PFSK-1 (cell line): ENCODE data around the gene DPP6.

Experiments used
- FOXP2 ChIP-seq: optimal IDR thresholded peaks from 2 replicates; pipeline ENCODE3; 2011; ENCODE audit warnings: borderline replicate concordance, control low read depth, inconsistent platforms; ENCODE audit not compliant: insufficient read depth; ENCODE audit errors: extremely low read length, extremely low read depth
- POLR2AphosphoS5 ChIP-seq: IDR thresholded peaks from 2 replicates; pipeline ENCODE4 v1.6.1; 2012; ENCODE audit warnings: low read depth, mild to moderate bottlenecking, control low read depth, low read length, moderate library complexity
- REST ChIP-seq, 2 experiments: IDR thresholded peaks; 2 replicates each; pipeline versions ENCODE4 v1.6.1 to v1.8.0; 2011 to 2012; ENCODE audit warnings: low read depth in 2 of 2, low read length in 2 of 2, control low read depth in 1 of 2, inconsistent platforms in 1 of 2, mild to moderate bottlenecking in 1 of 2, moderate library complexity in 1 of 2; ENCODE audit not compliant: insufficient read depth in 1 of 2
- SIN3A ChIP-seq: IDR thresholded peaks from 2 replicates; pipeline ENCODE4 v1.6.1; 2012; ENCODE audit warnings: mild to moderate bottlenecking, low read length, moderate library complexity, borderline replicate concordance; ENCODE audit not compliant: insufficient read depth
- TAF1 ChIP-seq: IDR thresholded peaks from 2 replicates; pipeline ENCODE4 v1.6.1; 2012; ENCODE audit warnings: low read length, control low read depth, borderline replicate concordance; ENCODE audit not compliant: insufficient read depth

The DPP6 gene

GRCh38 chr7:154857240-154857639, 805.0 kb downstream of the DPP6 start:
- TF ChIP-seq REST (IDR thresholded peaks at IDR 0.05; ENCODE audit: insufficient read depth in 1 of 2, low read depth in 2 of 2, low read length in 2 of 2) (no peak), POLR2AphosphoS5 (no peak), FOXP2 (no peak), SIN3A (no peak), TAF1 (no peak)

GRCh38 chr7:154857728-154858681, 805.8 kb downstream of the DPP6 start:
- no peak for TF ChIP-seq TAF1
- no peak for TF ChIP-seq POLR2AphosphoS5

- TF ChIP-seq FOXP2: no peak
- TF ChIP-seq REST (IDR thresholded peaks at IDR 0.05; ENCODE audit: insufficient read depth in 1 of 2, low read depth in 2 of 2, low read length in 2 of 2): no peak
- no peak for TF ChIP-seq TAF1
- no peak for TF ChIP-seq SIN3A
- TF ChIP-seq POLR2AphosphoS5: no peak
These were observed 806.8 kb downstream of the DPP6 start for GRCh38 chr7:154858836-154859537.

- no peak for TF ChIP-seq TAF1
- no peak for TF ChIP-seq REST (IDR thresholded peaks at IDR 0.05; ENCODE audit: insufficient read depth in 1 of 2, low read depth in 2 of 2, low read length in 2 of 2)
- no peak for TF ChIP-seq POLR2AphosphoS5
- TF ChIP-seq SIN3A: no peak
- no peak for TF ChIP-seq FOXP2
These were observed 807.8 kb downstream of the DPP6 start for GRCh38 chr7:154859747-154860620.

- TF ChIP-seq TAF1 (no peak), POLR2AphosphoS5 (no peak), REST (IDR thresholded peaks at IDR 0.05; ENCODE audit: insufficient read depth in 1 of 2, low read depth in 2 of 2, low read length in 2 of 2) (no peak), FOXP2 (no peak), SIN3A (no peak)
These were observed 808.6 kb downstream of the DPP6 start for GRCh38 chr7:154860621-154861375.
